Activated naive CD4-positive, alpha-beta T cell treated with anti-CD3 and anti-CD28 coated beads, Interleukin-2, amount 10 ng/mL, durations not matched to agents 7 days and 5 days (primary cell): ENCODE data around the gene ZNF274.
A peak's percentile ranks its signal among the peaks of the same experiment; 100 is the strongest.

Experiments
- CTCF ChIA-PET: fragments of 350-600 bp; sonication (Branson Sonifier 250); formaldehyde crosslinking; loops from one replicate; lab custom pipeline; 2021; ENCODE audit warnings: antibody characterized with exemption; lab: Charles Lee
- DNase-seq: peaks from one replicate; pipeline ENCODE4 v3.0.0-alpha.2; 2020
- H3K27ac Mint-ChIP-seq: one replicate; pipeline ENCODE4 v1.8.0; 2021; ENCODE audit warnings: mild to moderate bottlenecking, moderate library complexity, mixed read lengths
- H3K27me3 Mint-ChIP-seq: one replicate; pipeline ENCODE4 v1.8.0; 2021; ENCODE audit warnings: mild to moderate bottlenecking, mixed read lengths
- H3K36me3 Mint-ChIP-seq: one replicate; pipeline ENCODE4 v1.8.0; 2021; ENCODE audit warnings: mixed read lengths
- H3K4me1 Mint-ChIP-seq: one replicate; pipeline ENCODE4 v1.8.0; 2021; ENCODE audit warnings: mixed read lengths
- H3K4me3 Mint-ChIP-seq: one replicate; pipeline ENCODE4 v1.8.0; 2021; ENCODE audit warnings: mild to moderate bottlenecking, moderate library complexity, mixed read lengths
- H3K9me3 Mint-ChIP-seq: one replicate; pipeline ENCODE4 v1.8.0; 2021; ENCODE audit warnings: mixed read lengths

The ZNF274 gene

GRCh38 chr19:58181902-58182576 lies 822 bp upstream of the ZNF274 start:
- Mint-ChIP-seq H3K36me3 (peaks cover 56% of the 10 kb centered on the region), H3K27me3 (no peaks in the 10 kb centered on the region), H3K9me3 (peaks cover 47% of the 10 kb centered on the region), H3K4me1 (peaks cover 24% of the 10 kb centered on the region), H3K27ac (peak overlapping the region; percentile 100), H3K4me3 (peak overlapping the region; percentile 90)
- CTCF ChIA-PET: no interaction called here
- peak; percentile 77 for DNase-seq

DNA sequence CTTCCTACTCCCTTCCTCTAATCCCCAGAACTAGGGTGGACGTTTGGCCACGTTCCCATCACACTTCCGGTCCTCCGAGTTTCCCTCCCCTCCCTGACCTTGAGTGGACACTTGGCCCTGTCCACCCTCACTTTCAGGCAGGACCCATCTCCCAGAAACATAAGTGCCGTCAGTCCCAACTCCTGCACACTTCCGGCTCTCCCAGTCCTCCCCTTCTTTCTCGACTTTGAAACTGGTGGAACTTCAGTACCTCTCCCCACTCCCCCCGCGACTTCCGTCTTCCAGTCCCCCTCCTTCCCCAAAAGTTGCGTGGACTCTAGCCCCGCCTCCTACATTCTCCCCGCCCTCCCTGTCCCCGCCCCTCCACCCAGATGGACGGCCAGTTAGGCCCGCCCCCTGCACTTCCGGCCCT lies 278 bp upstream of the ZNF274 start:
- peaks cover 46% of the 10 kb centered on the region for H3K9me3 Mint-ChIP-seq
- peak; percentile 93 for DNase-seq

GRCh38 chr19:58183817-58184215 lies 955 bp downstream of the ZNF274 start:
- H3K27ac Mint-ChIP-seq: peak overlapping the region; percentile 100
- peaks cover 62% of the 10 kb centered on the region for H3K36me3 Mint-ChIP-seq
- peak overlapping the region; percentile 90 for H3K4me3 Mint-ChIP-seq
- CTCF ChIA-PET: interaction anchor here (1.3 kb wide), 1 partner anchor 336 kb away, joined by 4 read pairs; the partner anchor contains the start of gene ZBTB45
- peaks cover 24% of the 10 kb centered on the region for H3K4me1 Mint-ChIP-seq
- H3K27me3 Mint-ChIP-seq: no peaks in the 10 kb centered on the region
- DNase-seq: no peak
- peaks cover 40% of the 10 kb centered on the region for H3K9me3 Mint-ChIP-seq

More for the DNA sequence above, 278 bp upstream of the ZNF274 start:
- CTCF ChIA-PET: no interaction called here
- Mint-ChIP-seq H3K27me3 (no peaks in the 10 kb centered on the region), H3K36me3 (peaks cover 56% of the 10 kb centered on the region), H3K4me3 (peak overlapping the region; percentile 90), H3K4me1 (peaks cover 24% of the 10 kb centered on the region), H3K27ac (peak overlapping the region; percentile 100)

GRCh38 chr19:58196901-58197616 lies 14.2 kb downstream of the ZNF274 start:
- Mint-ChIP-seq H3K4me1 (no peaks in the 10 kb centered on the region), H3K4me3 (no peak overlapping the region), H3K36me3 (peaks cover 83% of the 10 kb centered on the region), H3K27ac (no peak overlapping the region), H3K9me3 (peaks cover 74% of the 10 kb centered on the region), H3K27me3 (no peaks in the 10 kb centered on the region)
- CTCF ChIA-PET: no interaction called here
- no peak for DNase-seq

- Mint-ChIP-seq H3K36me3 (peaks cover 90% of the 10 kb centered on the region), H3K27ac (no peak overlapping the region), H3K4me1 (no peaks in the 10 kb centered on the region), H3K9me3 (peaks cover 83% of the 10 kb centered on the region), H3K4me3 (no peak overlapping the region), H3K27me3 (no peaks in the 10 kb centered on the region)
- CTCF ChIA-PET: no interaction called here
- DNase-seq: no peak
These were observed 21.1 kb downstream of the ZNF274 start for GRCh38 chr19:58203814-58204475.

- H3K9me3 Mint-ChIP-seq: peaks cover 86% of the 10 kb centered on the region
- H3K4me3 Mint-ChIP-seq: no peak overlapping the region
- DNase-seq: no peak
- peaks cover 93% of the 10 kb centered on the region for H3K36me3 Mint-ChIP-seq
- H3K27ac Mint-ChIP-seq: no peak overlapping the region
- H3K27me3 Mint-ChIP-seq: no peaks in the 10 kb centered on the region
- CTCF ChIA-PET: no interaction called here
- H3K4me1 Mint-ChIP-seq: no peaks in the 10 kb centered on the region
These were observed 21.7 kb downstream of the ZNF274 start for GRCh38 chr19:58204566-58204965.

DNA sequence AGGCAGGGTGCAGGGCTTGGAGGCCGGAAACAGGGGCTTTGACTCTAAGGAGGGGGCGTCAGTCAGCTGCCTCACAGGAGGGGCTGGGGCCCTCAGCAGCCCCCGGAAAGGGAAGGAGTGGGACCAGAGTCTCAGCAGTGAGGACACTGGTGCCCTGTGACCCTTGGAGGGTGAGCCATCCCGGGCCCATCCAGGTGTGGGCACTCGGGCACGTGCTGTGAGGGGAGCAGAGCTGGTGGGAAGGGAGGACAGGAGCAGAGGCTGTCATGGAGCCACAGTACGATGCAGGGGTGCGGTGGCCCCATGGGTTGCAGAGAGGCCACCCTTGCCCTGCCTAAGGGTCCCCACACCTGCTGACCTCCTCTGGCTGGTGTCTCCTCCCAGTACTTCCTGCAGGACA lies 26.7 kb downstream of the ZNF274 start:
- Mint-ChIP-seq H3K27ac (no peak overlapping the region), H3K4me3 (no peak overlapping the region)

GRCh38 chr19:58212336-58213074 lies 29.6 kb downstream of the ZNF274 start:
- no peak overlapping the region for H3K27ac Mint-ChIP-seq
- no peak overlapping the region for H3K4me3 Mint-ChIP-seq
- peaks cover 74% of the 10 kb centered on the region for H3K36me3 Mint-ChIP-seq
- no peaks in the 10 kb centered on the region for H3K27me3 Mint-ChIP-seq
- no peaks in the 10 kb centered on the region for H3K4me1 Mint-ChIP-seq
- H3K9me3 Mint-ChIP-seq: peaks cover 88% of the 10 kb centered on the region
- CTCF ChIA-PET: no interaction called here
- DNase-seq: no peak

More for the DNA sequence above, 26.7 kb downstream of the ZNF274 start:
- no peak for DNase-seq
- Mint-ChIP-seq H3K4me1 (no peaks in the 10 kb centered on the region), H3K36me3 (peaks cover 99% of the 10 kb centered on the region), H3K27me3 (no peaks in the 10 kb centered on the region), H3K9me3 (peaks cover 92% of the 10 kb centered on the region)
- CTCF ChIA-PET: no interaction called here

DNA sequence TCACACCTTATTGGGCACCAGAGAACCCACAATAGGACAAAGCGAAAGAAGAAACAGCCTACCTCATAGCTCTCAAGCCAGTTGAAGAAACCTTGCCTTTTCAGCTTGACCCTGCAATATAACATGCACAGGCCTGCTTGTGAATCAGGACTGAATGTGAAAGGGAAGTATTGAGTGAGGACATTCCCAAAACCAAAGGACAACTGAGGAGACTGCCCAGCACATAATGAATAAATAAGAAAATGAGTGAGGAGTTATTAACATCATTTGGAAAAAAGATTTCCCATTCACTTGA lies 30.2 kb downstream of the ZNF274 start:
- Mint-ChIP-seq H3K27ac (no peak overlapping the region), H3K4me1 (no peaks in the 10 kb centered on the region), H3K4me3 (no peak overlapping the region), H3K27me3 (no peaks in the 10 kb centered on the region), H3K36me3 (peaks cover 69% of the 10 kb centered on the region), H3K9me3 (peaks cover 88% of the 10 kb centered on the region)
- CTCF ChIA-PET: no interaction called here
- DNase-seq: no peak

DNA sequence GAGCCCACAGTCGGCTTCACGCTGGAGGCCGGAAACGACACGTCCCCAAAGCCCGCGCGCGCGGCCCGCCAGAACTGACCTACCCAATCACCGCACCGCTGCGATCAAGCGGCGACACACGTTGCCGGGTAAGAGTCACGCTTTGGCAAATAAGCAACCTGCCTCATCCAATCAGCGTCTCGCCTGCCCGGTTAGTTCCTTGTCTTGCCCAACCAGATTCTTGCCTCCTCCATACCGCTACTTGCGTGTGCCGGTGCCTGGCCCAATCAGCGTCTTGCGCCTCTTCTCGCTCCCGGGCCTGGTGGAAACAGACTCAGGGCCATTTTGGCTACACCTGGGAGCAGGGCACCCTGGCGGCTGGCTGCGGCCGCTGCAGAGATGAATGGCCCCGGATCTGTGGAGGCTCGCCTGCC lies 34.2 kb downstream of the ZNF274 start:
- Mint-ChIP-seq H3K4me3 (no peak overlapping the region), H3K36me3 (peaks cover 29% of the 10 kb centered on the region), H3K4me1 (no peaks in the 10 kb centered on the region), H3K27me3 (no peaks in the 10 kb centered on the region), H3K9me3 (peaks cover 61% of the 10 kb centered on the region), H3K27ac (no peak overlapping the region)
- no peak for DNase-seq
- CTCF ChIA-PET: no interaction called here

DNA sequence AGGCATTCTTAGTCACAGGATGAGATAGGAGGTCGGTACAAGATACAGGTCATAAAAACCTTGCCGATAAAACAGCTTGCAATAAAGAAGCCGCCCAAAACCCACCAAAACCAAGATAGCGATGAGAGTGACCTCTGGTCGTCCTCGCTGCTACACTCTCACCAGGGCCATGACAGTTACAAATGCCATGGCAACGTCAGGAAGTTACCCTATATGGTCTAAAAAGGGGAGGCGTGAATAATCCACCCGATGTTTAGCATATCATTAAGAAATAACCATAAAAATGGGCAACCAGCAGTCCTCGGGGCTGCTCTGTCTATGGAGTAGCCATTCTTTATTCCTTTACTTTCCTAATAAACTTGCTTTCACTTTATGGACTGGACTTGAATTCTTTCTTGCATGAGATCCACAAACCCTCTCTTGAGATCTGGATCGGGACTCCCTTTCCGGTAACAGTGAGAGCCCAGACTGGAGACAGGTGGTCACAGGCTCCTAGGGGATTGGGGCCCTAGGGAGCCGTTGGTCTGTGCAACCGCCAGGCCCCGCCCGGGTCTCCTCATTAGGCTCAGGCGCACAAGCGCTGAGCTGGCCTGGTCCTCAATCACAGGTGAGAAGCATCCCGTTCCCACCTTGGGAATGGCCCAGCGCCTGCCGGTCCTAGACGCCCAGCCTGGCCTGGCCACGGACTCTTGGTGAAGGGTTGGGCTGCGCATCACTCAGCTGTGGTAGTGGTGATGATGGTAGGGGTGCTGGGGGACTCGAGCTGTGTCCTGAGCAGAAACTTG lies 34.9 kb downstream of the ZNF274 start:
- H3K36me3 Mint-ChIP-seq: peaks cover 23% of the 10 kb centered on the region
- no peaks in the 10 kb centered on the region for H3K27me3 Mint-ChIP-seq
- H3K27ac Mint-ChIP-seq: no peak overlapping the region
- CTCF ChIA-PET: interaction anchor here (0.6 to 2.3 kb wide), 2 partner anchors 11 to 28 kb away, joined by 3 to 8 read pairs; partner anchors contain the start of gene ZNF544
- peaks cover 57% of the 10 kb centered on the region for H3K9me3 Mint-ChIP-seq
- no peak for DNase-seq
- H3K4me1 Mint-ChIP-seq: no peaks in the 10 kb centered on the region
- no peak overlapping the region for H3K4me3 Mint-ChIP-seq

DNA sequence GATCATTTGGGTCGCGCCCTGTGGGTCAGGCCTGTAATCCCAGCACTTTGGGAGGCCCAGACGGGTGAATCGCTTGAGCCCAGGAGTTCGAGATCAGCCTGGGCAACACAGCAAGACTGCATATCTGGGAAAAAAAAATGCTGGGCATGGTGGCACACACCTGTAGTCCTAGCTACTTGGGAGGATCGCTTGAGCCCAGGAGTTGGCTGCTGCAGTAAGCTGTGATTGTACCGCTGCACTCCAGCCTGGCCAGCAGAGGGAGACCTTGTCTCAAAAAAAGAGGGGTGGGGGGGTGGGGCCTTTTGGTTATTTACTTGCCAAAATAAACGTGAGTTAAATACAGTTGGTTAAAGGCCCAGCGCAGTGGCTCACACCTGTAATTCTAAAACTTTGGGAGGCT lies 36.0 kb downstream of the ZNF274 start:
- Mint-ChIP-seq H3K9me3 (peaks cover 47% of the 10 kb centered on the region), H3K27me3 (no peaks in the 10 kb centered on the region), H3K27ac (no peak overlapping the region), H3K36me3 (peaks cover 12% of the 10 kb centered on the region), H3K4me1 (no peaks in the 10 kb centered on the region), H3K4me3 (no peak overlapping the region)
- DNase-seq: peak; percentile 61
- CTCF ChIA-PET: interaction anchor here (1.0 to 2.3 kb wide), 2 partner anchors 9 to 300 kb away, joined by 3 to 8 read pairs; partner anchors contain the start of gene ZNF544

DNA sequence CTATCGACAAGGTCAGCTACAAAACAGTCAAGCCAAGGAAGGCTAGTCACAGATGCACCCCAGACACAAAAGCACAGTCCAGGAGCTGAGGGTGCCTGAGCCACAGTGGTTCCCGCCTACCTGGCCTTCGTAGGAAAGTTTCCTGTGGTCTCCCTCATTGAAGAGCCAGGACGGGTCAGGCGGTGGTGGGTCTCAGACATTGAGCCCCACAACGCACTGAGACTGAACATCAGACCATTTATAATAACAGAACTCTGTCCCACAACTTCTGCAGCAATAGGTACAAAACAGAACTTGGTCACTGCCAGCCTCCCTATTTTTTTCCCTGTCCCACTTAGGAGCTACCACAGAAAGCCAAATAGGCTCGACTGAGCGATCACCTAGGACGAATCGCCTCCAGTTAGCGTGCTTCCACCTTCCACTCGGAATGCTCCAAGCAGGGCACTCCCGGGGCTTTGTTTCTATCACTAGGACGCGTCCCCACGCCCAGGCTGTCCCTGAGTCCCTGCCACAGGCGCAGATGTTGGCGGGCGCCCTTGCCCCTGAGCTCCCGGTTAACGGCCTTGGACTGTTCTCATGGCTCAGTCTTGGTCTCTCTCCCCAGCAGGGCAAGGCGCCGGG lies 45.2 kb downstream of the ZNF274 start:
- Mint-ChIP-seq H3K9me3 (peaks cover 33% of the 10 kb centered on the region), H3K4me1 (peaks cover 36% of the 10 kb centered on the region), H3K4me3 (peak overlapping the region; percentile 92), H3K36me3 (peaks cover 47% of the 10 kb centered on the region), H3K27ac (peak overlapping the region; percentile 92), H3K27me3 (no peaks in the 10 kb centered on the region)
- no peak for DNase-seq
- CTCF ChIA-PET: interaction anchor here (0.7 to 2.4 kb wide), 3 partner anchors 9 to 201 kb away, joined by 4 to 8 read pairs (median 5); partner anchors contain the start of gene ZNF497
